IPS-18c (cell line): Measurements from ENCODE around the gene CYP4V2.

Experiments used
- H3K4me3 ChIP-seq: 2 replicates; pipeline ENCODE4 v1.7.0; 2013; ENCODE audit warnings: low read depth, mild to moderate bottlenecking, low read length, moderate library complexity; ENCODE audit not compliant: insufficient read depth
- H3K9me3 ChIP-seq: one replicate; pipeline ENCODE4 v1.6.1; 2013; ENCODE audit warnings: mild to moderate bottlenecking, low read length, moderate library complexity; ENCODE audit not compliant: control insufficient read depth, insufficient read depth

CYP4V2 gene

DNA sequence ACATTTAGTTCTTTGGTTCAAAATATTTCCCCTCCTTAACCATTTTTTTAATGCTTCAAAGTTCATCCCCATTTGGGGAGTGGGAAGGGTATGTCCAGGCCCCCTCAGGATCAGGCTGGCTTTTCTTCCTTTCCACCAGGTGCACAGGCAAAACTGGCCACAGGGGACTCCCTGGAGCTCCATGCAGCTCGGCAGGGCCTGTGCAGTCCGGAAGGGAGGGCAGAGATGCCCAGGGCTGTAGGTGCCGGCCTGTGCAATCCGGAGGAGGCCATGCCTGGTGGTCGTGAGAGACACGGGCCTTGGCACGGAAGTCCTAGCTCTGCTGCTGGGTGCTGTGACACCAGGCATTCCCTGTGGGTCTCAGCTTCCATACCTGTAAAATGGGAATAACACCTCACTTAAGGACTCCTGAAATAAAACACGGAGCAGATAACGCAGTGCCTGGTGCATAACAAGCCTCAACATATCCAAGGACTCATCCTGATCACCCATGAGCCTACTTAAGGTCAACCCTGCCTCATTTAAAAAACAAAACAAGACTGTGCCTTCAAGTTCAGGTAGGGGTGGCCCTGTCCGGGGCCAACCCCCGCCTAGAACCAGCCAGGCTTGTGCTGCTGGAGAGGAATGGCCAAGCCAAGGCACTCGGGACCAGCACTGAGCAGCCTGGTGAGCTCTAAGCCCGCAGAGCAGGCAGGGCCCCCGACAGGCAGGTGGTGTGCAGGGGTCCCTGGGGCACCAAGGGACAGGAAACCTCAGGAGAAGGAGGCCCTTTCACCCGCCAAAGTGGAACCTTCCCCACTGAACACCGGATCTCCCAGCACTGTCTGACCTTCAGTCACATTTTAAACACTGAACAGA, 21.2 kb upstream of the CYP4V2 start:
- H3K4me3 ChIP-seq: no peak overlapping the region
- no peaks in the 10 kb centered on the region for H3K9me3 ChIP-seq

DNA sequence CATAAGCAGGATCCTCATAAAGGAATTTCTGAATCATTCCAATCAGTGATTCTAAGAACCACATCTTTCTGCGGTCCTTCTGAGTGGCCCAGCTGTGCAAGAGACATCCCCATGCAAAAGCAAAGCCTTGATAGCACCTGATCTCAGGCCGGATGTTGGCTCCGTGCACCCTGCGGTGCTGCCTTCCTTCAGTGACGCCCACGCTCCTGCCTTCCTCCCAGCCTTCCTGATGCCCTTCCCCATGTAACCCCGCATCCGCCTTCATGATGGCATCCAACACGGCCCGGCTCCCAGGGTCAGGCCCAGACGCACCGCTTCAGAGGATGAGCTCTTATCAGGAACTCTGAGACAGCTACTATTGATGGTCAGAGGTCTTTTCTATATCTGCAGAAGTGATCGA, 20.4 kb upstream of the CYP4V2 start:
- Histone ChIP-seq H3K9me3 (no peaks in the 10 kb centered on the region), H3K4me3 (no peak overlapping the region)

DNA sequence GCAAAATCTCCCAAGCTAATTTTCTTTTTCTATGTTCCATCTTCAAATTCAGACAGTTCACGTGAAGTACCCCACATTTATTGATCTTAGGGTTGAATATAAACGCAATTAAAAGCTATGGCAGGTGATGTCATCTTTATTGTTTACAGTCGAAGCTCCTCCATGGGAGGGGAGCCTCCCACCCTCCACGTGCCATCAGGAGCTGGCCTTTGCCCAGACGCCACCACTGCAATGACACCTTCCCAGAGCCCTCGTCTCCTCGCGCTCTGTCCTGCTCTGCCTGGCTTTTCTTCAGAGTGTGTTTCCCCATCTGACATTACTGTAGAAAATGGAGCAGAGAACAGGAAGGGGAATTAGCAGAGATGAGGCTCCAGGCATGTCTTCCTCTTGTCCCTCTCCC, 18.8 kb upstream of the CYP4V2 start:
- Histone ChIP-seq H3K4me3 (no peak overlapping the region), H3K9me3 (no peaks in the 10 kb centered on the region)

DNA sequence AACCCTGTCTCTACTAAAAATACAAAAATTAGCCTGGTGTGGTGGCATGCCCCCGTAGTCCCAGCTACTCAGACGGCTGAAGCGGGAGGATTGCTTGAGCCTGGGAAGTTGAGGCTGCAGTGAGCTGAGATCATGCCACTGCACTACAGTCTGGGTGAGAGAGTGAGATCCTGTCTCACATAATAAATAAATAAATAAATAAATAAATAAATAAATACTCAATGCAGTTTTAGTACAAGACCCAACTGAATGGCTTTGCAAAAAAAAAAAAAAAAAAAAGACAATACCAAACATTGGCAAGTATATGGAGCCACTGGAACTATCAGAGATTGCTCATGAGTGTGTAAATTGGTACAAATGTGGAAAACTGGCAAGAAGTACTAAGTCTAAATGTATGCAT, 3.3 kb upstream of the CYP4V2 start:
- no peaks in the 10 kb centered on the region for H3K9me3 ChIP-seq
- no peak overlapping the region for H3K4me3 ChIP-seq

DNA sequence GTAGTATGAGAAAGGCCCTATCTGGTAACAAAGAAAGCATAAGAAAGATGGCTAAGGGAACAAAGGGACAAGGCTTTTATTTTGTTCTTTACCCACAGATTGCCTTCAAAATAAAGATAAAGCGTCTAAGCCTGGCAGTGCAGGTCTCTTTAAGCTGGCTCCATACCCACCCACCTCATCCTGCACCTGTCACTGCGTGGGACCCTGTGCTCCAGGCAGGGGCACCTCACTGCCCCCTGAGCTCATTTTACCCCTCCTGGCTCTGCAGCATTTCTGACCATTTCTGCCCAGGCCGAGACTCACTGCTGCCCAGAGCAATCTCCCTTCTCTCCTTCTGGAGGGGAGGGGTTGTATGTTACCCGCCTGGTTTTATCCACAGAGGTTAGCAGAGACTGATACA, 1.7 kb upstream of the CYP4V2 start:
- H3K4me3 ChIP-seq: no peak overlapping the region; the same call in 1 of the 2 replicates
- H3K9me3 ChIP-seq: no peaks in the 10 kb centered on the region

DNA sequence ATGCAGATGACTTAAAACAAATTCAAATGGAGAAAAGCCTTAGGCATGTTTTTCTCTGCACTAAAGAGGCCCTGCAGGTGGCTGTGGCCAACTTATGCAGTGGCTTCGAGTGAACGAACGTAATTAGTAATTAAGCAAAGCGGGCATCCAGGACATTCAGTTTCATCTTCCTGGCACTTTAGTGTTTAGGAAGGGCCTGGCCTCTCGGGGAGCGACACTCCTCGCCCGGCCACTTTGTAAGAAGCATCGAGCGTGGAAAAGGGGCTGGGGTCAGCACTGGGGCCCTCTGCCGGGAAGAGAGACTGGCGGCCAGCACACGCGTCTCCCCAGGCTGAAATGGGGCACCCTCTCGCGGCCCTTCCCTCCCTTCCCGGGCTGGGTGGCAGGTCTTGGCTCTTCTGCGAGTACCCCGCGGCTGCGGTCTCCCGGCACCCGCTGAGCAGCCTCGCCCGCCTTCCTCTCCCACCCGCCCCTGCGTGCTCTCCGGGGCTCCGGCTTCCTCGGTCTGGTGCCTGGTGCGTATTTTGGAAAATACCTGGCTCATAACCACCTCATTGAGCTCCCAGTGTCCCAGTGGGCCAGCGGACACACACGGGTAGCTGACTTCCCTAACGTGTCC, 677 bp upstream of the CYP4V2 start:
- no peaks in the 10 kb centered on the region for H3K9me3 ChIP-seq
- H3K4me3 ChIP-seq: peak overlapping the region; percentile 94

DNA sequence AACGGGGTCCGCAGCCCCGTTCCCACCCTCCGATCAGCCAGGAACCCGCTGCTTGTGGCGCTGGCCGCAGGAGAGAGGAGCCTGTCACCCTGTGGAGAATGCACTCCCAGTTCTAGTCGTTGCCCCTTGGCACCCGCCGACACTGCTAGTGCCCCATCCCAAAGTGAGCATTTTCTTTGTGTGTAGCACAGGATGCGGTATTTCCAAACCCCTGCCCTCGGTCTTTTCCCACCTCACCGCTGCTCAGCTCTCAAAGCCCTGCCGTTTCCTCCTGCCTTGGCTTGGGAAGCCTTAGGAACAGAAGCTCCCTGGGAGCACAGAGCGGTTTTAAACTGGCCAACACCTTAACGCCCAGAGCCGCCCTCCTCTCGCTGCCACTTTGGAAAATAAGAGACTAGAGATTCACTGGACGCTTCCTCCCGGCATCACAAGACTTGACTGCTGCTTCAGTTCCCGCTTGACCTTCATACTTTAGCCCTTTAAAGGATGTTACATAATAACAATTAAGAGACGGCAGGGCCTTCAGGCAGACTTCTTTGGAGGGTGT, 772 bp downstream of the CYP4V2 start:
- Histone ChIP-seq H3K9me3 (no peaks in the 10 kb centered on the region), H3K4me3 (peak overlapping the region; percentile 94)

DNA sequence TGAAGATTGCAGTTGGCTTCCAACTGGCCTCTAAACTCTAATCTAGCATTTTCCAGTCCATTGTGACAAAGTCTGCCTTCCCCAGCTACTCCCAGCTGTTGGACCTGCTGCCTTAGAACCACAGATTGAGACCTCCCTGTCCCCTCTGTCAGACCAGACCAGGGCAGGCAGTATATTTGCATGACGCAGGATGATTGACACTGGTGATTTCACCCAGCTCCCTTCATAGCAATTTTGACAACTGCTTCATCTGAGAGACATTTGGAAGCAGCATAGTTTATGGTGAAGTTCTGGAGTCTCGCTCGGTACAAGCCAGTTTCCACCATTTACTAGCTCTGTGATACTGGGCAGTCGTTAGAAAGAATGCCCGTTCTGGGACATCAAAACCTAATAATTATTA, 2.5 kb downstream of the CYP4V2 start:
- Histone ChIP-seq H3K4me3 (no peak overlapping the region), H3K9me3 (no peaks in the 10 kb centered on the region)

DNA sequence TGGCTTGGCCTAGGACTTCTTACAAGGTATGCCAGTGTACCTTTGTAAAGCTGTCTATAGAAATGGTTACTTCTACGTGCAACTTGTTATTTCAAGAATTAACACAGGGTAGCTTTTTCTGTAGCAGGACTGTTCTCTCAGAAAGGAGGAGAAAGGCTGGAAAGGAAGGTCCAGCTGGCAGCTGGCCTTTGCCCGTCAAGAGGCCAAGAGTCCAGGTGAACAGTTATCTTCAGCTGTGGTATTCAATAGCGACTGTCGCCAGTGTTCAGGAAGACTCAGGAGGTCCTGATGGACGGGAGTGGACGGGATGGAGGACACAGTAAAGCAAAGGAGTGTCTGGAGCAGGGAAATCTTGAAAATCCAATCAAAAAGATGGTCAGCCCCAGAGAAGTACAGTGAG, 4.7 kb downstream of the CYP4V2 start:
- Histone ChIP-seq H3K9me3 (no peaks in the 10 kb centered on the region), H3K4me3 (no peak overlapping the region)

DNA sequence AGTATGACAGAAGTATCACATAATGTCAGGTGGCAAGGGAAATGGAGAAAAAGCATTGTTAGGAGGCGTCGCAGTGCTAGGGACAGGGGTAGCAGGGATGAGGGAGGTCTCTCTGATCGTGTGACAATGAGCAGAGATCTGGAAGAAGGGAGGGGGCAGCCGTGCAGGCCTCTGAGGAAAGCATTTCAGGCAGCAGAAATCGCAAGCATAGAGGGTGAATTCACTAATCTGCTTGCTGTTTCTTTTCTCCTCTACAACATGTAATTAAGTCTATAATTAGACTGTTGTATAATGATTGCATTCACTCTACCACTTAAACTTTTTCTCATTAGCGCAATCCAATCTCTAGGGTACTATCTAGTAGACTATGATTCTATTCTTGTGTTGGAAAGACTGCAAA, 9.1 kb downstream of the CYP4V2 start:
- Histone ChIP-seq H3K9me3 (no peaks in the 10 kb centered on the region), H3K4me3 (no peak overlapping the region)

DNA sequence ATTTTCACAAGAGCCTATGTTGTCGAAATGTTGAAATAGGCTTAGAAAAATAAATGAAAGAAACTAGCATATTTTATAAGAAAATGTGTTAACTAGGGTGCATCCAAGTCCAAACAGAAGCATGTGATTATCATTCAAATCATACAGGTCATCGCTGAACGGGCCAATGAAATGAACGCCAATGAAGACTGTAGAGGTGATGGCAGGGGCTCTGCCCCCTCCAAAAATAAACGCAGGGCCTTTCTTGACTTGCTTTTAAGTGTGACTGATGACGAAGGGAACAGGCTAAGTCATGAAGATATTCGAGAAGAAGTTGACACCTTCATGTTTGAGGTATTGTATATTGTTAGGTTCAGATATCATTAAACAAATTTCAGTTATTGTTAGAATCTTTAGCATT, 9.6 kb downstream of the CYP4V2 start:
- H3K9me3 ChIP-seq: no peaks in the 10 kb centered on the region
- H3K4me3 ChIP-seq: no peak overlapping the region

DNA sequence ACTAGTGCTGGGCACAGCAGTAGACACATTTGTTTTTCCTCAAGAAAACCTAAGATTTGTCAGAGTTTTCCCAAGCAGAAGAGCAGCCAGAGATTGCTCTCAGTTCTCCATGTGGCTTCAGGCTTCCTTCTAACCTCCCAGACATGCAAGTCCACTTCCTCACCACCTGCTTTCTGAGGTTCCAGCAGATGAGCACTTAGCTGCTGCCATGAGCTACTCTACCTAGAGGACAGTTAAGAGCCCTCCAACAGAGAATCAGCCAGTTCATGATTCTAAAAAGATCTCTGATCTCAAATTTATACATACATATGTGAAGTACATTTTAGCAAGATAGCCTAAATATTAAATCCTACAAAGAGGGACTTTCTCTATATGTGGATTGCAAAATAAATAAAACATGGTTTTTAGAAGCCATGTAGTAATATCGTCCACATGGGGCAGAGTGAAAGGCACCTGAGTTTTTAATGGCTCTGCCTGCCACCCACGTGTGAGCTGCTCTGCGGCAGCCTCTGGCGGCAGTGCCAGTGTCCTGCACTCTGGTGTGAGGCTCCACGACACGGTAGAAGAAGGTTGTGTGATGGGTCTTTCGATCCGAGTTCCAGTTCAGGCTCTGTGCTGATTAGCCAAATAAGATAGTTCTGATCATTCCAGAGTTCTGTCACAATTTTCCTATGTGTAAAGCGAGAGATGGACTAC, 10.3 kb downstream of the CYP4V2 start:
- Histone ChIP-seq H3K9me3 (no peaks in the 10 kb centered on the region), H3K4me3 (no peak overlapping the region)

DNA sequence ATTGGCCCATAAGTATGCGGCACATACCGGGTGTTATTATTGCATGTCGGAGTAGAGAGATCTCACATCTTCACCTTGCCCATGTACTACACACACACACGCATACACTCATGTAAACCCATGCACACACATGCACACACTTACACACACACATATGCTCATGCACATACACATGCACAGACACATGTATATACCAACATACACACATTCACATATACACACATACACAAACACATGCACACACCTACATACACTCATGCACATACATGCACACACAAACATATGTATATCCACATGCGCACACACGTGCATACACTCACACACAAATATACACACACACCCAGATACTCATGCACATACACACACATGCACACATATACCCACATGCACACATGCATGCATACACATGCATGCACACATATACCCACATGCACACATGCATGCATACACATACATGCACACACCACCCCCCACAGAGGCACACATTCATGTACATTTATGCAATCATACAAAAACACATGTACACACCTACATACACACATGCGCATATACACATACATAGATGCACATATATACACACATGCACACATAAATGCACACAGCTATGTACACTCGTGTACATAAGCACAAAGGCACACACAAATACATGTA, 11.2 kb downstream of the CYP4V2 start:
- H3K4me3 ChIP-seq: no peak overlapping the region
- H3K9me3 ChIP-seq: no peaks in the 10 kb centered on the region

DNA sequence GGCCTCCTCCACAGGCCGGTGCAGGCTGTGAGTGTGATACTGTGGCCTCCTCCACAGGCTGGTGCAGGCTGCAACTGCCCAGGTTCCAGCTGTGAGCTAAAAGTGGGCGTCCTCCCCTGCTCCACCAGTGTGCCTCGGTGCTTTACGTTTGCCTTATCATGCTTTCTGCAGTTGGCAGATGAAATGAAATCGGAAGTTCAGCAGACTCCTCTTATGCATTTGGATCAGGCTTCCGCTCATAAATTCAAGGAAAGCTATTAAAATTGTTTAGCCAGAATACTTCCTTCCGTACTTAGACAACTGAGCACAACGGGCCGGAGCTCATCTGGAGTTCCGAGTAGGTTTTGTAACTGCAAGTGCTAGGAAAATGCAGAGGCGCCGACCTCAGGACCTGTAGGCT, 12.0 kb downstream of the CYP4V2 start:
- Histone ChIP-seq H3K4me3 (no peak overlapping the region), H3K9me3 (no peaks in the 10 kb centered on the region)

DNA sequence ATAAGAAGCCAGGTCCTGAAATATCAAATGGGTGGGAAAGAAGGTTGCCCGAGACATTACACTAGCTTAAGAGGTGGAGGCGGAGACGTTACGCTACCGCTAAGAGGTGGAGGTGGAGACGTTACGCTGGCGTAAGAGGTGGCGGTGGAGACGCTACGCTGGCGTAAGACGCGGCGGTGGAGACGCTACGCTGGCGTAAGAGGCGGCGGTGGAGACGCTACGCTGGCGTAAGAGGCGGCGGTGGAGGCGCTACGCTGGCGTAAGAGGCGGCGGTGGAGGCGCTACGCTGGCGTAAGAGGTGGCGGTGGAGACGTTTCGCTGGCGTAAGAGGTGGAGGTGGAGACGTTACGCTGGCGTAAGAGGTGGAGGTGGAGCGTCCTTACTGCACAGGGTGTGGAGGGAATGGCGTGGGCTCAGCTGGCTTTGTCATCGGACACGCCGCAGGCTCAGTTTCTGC, 12.8 kb downstream of the CYP4V2 start:
- Histone ChIP-seq H3K9me3 (peaks cover 4% of the 10 kb centered on the region), H3K4me3 (peak overlapping the region; percentile 10; the same call in 1 of the 2 replicates)

DNA sequence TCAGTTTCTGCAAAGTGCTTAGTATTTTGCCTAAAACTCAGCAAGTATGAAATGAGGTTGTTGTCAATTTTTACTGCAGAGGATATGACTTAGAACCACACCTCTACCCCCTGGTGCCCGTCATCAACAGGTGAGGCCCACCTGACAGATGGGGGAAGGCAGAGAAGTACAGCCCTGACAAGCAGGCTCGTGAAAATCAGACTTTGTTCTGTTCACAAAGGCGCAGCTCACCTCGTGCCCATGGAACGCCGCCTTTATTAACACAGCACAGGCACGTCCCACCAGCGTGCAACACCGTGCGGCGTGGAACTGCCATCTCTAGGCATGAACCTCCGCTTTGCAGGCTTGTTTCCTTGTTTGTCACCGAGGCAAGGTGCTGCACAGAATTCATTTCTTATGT, 13.3 kb downstream of the CYP4V2 start:
- peaks cover 5% of the 10 kb centered on the region for H3K9me3 ChIP-seq
- 0 out of 2 replicates have a peak overlapping the region, but pooled peaks have one; percentile 10 for H3K4me3 ChIP-seq

DNA sequence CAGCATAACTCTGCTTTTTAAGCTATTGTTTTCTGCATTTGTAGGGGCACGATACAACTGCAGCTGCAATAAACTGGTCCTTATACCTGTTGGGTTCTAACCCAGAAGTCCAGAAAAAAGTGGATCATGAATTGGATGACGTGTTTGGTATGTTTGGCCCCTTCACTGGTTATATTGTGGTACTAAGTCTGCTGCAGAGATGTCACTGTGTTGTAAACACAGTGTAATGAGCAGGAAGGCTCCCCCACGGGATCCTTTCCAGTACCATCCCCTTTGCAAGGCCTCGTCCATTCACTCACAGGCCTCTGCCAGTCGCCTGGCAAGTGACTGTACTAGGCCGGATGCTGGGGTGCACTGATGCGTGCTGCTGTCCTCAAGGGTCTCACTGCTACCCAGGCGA, 13.8 kb downstream of the CYP4V2 start:
- Histone ChIP-seq H3K4me3 (no peak overlapping the region), H3K9me3 (peaks cover 5% of the 10 kb centered on the region)
